GM06990 (cell line): ENCODE data around the gene SMCHD1.

Source experiments
- DNase-seq: peaks from one replicate; pipeline ENCODE4 v3.0.0-alpha.2; 2011; ENCODE audit not compliant: insufficient read length; ENCODE audit errors: extremely low read depth
- H3K27me3 ChIP-seq: replicated peaks from 2 replicates; pipeline ENCODE4 v1.6.0; 2011; ENCODE audit warnings: low read length; ENCODE audit not compliant: control insufficient read depth, insufficient read depth
- H3K36me3 ChIP-seq: 2 replicates; pipeline ENCODE4 v1.5.1; 2011; ENCODE audit warnings: low read length; ENCODE audit not compliant: control insufficient read depth, insufficient read depth
- H3K4me3 ChIP-seq: replicated peaks from 2 replicates; pipeline ENCODE4 v1.5.1; 2011; ENCODE audit warnings: low read depth, mild to moderate bottlenecking, control low read depth, low read length
- TF ChIP-seq, protein P1 (sequence below): IDR thresholded peaks from 2 replicates; pipeline ENCODE4 v1.5.1; 2011; ENCODE audit warnings: low read length, control low read depth, mild to moderate bottlenecking, inconsistent platforms; ENCODE audit not compliant: insufficient read depth, poor library complexity, severe bottlenecking

Gene SMCHD1

GRCh38 chr18:2655178-2655953, at the start of gene SMCHD1:
SMCHD1 (plus strand) TSS chr18:2655726; CDS start chr18:2656076, 350 bp downstream.
- H3K27me3 ChIP-seq: no peaks in the 10 kb centered on the region
- H3K36me3 ChIP-seq: no peaks in the 10 kb centered on the region
- H3K4me3 ChIP-seq: peak within 1 kb of the TSS; percentile 98
- DNase-seq: peak; percentile 94
- TF ChIP-seq, protein P1, sequence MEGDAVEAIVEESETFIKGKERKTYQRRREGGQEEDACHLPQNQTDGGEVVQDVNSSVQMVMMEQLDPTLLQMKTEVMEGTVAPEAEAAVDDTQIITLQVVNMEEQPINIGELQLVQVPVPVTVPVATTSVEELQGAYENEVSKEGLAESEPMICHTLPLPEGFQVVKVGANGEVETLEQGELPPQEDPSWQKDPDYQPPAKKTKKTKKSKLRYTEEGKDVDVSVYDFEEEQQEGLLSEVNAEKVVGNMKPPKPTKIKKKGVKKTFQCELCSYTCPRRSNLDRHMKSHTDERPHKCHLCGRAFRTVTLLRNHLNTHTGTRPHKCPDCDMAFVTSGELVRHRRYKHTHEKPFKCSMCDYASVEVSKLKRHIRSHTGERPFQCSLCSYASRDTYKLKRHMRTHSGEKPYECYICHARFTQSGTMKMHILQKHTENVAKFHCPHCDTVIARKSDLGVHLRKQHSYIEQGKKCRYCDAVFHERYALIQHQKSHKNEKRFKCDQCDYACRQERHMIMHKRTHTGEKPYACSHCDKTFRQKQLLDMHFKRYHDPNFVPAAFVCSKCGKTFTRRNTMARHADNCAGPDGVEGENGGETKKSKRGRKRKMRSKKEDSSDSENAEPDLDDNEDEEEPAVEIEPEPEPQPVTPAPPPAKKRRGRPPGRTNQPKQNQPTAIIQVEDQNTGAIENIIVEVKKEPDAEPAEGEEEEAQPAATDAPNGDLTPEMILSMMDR: no peak

DNA sequence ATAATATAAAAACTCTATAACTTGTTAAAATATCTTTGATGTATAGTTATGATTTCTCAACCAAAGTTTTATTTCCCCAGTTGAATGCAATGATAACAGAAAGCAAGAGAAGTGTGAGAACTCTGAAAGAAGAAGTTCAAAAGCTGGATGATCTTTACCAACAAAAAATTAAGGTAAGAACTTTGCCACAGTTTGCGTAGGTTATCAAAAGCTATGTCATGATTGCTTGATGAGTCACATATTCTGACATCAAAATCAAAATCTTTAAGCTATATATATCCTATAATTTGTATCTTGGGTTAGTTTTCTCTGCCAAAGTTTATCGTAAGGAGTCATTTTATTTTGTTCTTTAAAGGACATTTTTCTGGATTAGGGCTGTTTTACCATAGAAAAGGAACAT, 49.2 kb upstream of the SMCHD1 start:
- TF ChIP-seq, protein P1: no peak
- no peak overlapping the region for H3K4me3 ChIP-seq
- H3K36me3 ChIP-seq: peaks cover 4% of the 10 kb centered on the region
- no peak for DNase-seq
- no peaks in the 10 kb centered on the region for H3K27me3 ChIP-seq

- TF ChIP-seq, protein P1: no peak
- DNase-seq: no peak
- peaks cover 2% of the 10 kb centered on the region for H3K36me3 ChIP-seq
Observed at GRCh38 chr18:2609604-2610003, 45.9 kb upstream of the SMCHD1 start.

GRCh38 chr18:2610549-2610948, 45.0 kb upstream of the SMCHD1 start:
- DNase-seq: no peak
- Histone ChIP-seq H3K36me3 (peaks cover 2% of the 10 kb centered on the region), H3K4me3 (no peak overlapping the region), H3K27me3 (no peaks in the 10 kb centered on the region)
- TF ChIP-seq, protein P1: no peak

More at GRCh38 chr18:2609604-2610003, 45.9 kb upstream of the SMCHD1 start:
- Histone ChIP-seq H3K4me3 (no peak overlapping the region), H3K27me3 (no peaks in the 10 kb centered on the region)

DNA sequence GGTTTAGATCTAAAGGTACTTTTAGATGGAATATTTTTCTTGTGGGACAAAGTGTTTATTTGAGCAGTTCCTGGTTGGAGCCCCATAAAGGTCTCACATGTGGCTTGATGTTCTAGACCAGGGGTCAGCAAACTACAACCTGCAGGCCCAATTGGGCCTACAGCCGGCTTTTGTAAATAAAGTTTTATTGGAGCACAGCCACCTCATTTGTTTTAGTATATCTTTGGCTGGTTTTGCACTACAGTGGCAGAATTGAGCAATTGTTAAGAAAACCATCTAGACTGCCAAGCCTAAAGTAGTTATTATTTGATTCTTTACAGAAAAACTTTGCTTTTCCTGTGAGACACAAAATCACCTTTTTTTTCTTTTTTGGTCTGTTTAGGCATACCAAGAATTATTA, 42.5 kb upstream of the SMCHD1 start:
- TF ChIP-seq, protein P1: no peak
- no peaks in the 10 kb centered on the region for H3K27me3 ChIP-seq
- H3K36me3 ChIP-seq: peaks cover 3% of the 10 kb centered on the region
- H3K4me3 ChIP-seq: no peak overlapping the region
- DNase-seq: no peak
